ENCODE data around the gene MAEA. TPM values are rescaled to one million over a fixed set of nuclear protein-coding genes. Genes with fewer than 3 reads are reported as not detected.

The MAEA gene
- total RNA-seq (2022; extraction: Qiagen RNA extraction; ENCODE audit: low read depth): 64.3 to 77.0 TPM (median 68.0 TPM) in 5 replicates

GRCh38 chr4:1289207-1290164, at the start of gene MAEA:
TSS of gene MAEA (plus strand) at chr4:1289891. CDS start at chr4:1289914, 23 bp downstream.

GRCh38 chr4:1248245-1249147, 41.2 kb upstream of the MAEA start, which contains the start of gene CTBP1:
TSS of gene CTBP1 (minus strand) at chr4:1249130. CDS start at chr4:1241331, 7,799 bp downstream.

GRCh38 chr4:1346781-1347409, 57.2 kb downstream of the MAEA start, which contains the start of gene UVSSA:
TSS of gene UVSSA (plus strand) at chr4:1347208. CDS start at chr4:1348092, 884 bp downstream.

Other genes starting within 250 kb of the MAEA start
- gene RNF212, start 176.3 kb upstream of the MAEA start, total RNA-seq (2022; extraction: Qiagen RNA extraction; ENCODE audit: low read depth): 1.2 to 3.6 TPM (median 2.5 TPM) in 5 replicates
- gene SPON2, start 117.3 kb upstream of the MAEA start, total RNA-seq (2022; extraction: Qiagen RNA extraction; ENCODE audit: low read depth): 0.09 to 0.38 TPM (median 0.14 TPM) in 4 of 5 replicates, not detected in the other
- 83.9 to 98.4 TPM (median 90.1 TPM) in 5 replicates for gene CTBP1, start 40.8 kb upstream of the MAEA start, total RNA-seq (2022; extraction: Qiagen RNA extraction; ENCODE audit: low read depth)
- 4.4 to 6.3 TPM (median 5.0 TPM) in 5 replicates for gene UVSSA, start 57.3 kb downstream of the MAEA start, total RNA-seq (2022; extraction: Qiagen RNA extraction; ENCODE audit: low read depth)
- not detected in 5 replicates for gene NKX1-1, start 116.6 kb downstream of the MAEA start, total RNA-seq (2022; extraction: Qiagen RNA extraction; ENCODE audit: low read depth)

Data from A549 treated with CpdA at 1 μM for 4 hours (cell line).